Fibroblast of gingiva (primary cell): ENCODE measurements around the gene GPC2.

Experiments
- DNase-seq: peaks from one replicate; pipeline ENCODE4 v3.0.0-alpha.2; 2011; ENCODE audit warnings: low read depth

The GPC2 gene

DNA sequence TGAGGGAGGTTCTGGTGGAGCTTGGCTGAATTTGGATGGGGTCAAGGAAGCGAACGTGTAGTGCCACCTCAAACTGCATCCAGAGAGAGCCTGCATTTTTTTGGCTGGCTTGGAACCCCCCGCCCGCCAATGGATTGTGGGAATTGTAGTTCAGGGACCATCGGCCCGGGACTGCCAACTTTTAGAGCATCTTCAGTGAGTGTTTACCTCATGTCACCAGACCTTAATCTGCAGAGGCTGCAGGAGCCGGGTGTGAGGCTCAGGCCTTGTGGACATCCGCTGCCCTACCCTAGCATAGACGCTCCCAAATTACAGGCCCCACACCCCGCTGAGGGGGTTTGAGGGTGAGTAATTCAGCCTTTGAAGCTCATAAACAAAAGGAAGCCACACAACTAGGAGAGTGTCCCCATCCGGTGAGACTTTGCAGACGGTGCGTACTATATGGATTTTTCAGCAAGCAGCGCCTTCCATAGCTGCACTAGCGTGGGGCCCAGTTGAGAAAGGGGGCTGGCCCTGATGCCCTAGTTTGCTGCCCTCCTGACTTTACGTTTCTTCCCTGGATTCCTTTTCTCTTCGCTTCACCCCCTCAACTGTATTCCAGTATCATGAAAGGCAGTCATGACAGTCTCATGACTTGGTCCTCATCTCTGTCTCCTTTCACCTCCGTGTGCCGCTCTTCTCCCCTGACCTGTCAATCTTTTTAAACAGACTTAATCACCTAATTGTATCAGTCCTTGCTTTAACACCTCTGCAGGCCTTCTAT lies 57.0 kb downstream of the GPC2 start:
- DNase-seq: peak; percentile 58
